ENCODE results near the gene SRRT.
"Not testable (repeated sequence)": the region's sequence is repeated elsewhere in the genome, so short reads cannot be mapped to it uniquely, and the experiment has no call there.

SRRT gene

DNA sequence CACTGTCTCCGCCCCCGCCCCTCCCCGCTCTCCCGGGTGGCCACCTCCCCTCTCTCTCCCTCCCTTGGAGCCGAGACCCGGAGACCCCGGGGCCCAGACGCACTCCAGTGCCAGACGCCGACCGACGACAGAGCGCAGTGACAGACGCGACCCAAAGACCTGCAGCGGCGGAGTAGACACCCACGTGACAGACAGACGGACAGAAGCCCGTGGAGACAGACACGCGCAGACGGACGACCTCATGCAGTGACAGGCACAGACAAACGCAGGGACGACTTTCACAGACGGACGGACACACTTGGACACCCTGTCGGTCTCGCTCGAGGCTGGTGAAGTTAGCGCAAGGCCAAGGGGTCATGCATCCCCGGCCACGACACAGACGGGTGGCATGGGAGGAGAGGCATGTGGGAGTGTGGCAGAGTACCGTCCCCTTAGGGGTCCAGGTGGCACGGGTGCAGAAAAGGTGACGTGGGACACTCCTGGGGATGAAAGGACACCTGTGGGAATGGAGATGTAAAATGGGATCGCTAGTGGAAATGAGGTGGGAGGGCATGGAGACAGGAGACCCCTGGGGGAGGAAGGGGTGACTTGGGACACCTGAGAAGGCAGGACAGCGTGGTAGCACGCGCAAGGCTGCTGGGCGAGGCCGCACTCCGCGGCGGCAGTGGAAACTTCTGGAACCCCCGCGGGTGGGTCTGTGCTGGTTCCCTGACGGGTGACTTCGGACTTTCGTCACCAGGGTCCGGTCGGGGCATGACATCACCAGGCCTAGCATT is 21.2 kb downstream of the SRRT start:
- no peak for DNase-seq

DNA sequence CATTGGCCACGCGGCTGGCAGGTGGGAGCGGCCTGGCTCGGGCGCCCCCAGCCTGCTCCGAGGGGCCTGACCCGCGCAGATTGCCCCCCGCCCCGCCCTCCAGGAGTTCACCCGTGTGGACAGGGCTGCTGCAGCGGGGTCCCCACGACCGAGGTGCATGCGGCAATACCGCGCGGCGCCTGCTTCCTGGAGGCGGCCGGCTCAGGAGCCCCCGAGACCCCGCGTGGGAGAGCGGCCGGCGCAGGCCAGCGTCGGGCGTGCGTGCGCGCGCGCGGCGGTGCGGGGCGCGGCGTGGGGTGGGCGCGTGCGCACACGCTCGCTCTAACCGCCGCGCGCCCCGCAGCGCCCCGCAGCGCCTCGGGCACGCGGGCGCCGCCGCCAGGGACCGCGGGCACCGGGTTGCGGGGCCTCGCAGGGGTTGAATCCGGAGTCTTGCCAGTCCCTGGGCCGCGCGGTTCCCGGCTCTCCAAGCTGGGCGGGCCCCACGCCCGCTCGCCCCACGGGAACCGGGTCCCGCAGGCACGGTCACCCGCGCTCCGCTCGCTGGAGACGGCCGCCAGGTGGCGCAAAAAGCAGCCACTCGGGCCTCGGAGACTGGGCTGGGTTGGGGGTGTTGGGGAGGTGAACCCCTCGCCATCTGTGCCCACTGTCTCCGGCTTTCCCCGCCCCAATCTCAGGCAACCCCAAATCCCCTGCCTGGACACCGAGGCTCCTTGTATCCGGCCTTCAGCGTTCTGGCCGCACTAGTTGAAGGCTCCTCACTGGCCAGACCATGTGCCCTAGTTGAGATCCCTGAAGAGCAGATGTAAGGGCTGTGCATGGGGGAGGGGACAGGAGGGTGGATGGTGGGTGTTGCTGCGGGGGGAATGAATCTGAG is 22.1 kb downstream of the SRRT start:
- DNase-seq = no peak

DNA sequence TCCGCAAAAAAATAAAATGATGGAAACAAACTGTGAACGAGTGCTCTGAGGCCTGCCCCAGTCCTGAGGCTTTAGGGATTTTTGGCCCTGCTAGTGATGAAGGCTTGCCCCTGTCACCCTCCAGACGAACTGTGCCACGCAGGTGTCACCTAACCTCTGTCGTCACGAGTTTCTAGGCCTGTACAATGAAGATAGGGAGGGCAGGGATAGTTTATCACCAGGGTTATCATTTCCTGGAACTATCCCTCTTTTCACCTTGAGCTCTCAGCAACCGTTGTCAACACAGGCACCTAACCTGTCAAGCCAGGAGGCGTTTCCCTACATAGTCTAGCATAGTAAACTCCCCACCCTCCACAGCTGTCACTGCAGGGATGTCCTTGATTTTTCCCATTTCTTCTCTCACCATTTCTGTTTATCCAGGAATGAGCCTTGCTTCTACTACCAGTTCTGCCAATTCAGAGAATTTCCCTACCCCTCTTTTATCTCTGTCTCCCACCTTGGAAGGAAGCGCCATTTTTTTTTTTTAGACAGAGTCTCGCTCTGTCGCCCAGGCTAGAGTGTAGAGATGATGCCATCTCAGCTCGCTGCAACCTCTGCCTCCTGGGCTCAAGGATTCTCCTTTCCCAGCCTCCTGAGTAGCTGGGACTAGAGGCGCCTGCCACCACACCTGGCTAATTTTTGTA is 23.0 kb downstream of the SRRT start:
- no peak for DNase-seq

DNA sequence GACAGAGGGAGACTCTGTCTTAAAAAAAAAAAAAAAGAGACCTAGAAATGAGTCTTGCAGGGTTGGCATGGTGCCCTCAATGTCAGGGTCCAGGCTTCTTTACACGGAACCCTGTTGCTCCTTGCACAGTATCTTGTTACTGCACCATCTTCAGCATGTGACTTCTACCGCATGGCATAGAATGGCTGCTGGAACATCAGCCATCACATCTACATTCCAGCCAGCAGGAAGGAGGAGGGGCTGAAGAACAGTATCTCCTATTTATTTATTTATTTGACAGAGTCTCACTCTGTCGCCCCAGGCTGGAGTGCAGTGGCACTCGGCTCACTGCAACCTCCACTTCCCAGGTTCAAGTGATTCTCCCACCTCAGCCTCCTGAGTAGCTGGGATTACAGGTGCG is 24.5 kb downstream of the SRRT start:
- DNase-seq = no peak

DNA sequence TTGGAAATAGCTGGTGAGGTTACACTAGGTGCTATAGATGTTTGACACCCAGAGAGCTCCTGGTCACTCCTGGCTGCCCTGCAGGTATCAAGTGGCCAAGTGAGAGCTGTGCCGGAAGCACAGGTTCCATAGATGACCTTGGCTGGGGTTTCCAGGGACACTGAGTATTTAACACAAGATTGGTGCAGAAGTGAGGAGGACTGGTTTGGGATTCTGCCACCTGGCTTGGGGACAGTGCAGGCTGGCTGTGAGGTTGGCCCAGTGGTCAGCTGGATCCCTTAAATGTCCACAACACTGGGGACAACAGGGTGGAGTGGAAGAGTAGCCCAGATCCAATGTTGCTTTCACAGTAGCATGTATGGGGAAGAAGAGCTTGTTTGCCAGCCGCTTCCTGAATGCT is 26.1 kb downstream of the SRRT start:
- no peak for DNase-seq

DNA sequence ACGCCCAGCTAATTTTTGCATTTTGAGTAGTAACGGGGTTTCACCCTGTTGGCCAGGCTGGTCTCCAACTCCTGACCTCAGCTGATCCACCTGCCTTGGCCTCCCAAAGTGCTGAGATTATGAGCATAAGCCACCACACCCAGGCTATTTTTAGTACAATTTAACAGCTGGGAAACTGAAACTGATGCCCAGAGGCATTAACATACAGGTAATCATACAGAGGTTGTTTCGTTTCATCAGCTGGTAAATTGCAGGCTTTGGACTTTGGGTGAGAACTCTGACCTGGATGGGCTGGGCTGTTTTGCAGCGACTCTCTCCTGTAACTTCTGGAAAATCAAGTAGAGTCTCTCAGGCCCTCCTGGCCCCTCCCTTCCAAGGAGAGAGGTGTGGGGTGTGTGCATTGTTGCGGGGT is 27.0 kb downstream of the SRRT start:
- no peak for DNase-seq

DNA sequence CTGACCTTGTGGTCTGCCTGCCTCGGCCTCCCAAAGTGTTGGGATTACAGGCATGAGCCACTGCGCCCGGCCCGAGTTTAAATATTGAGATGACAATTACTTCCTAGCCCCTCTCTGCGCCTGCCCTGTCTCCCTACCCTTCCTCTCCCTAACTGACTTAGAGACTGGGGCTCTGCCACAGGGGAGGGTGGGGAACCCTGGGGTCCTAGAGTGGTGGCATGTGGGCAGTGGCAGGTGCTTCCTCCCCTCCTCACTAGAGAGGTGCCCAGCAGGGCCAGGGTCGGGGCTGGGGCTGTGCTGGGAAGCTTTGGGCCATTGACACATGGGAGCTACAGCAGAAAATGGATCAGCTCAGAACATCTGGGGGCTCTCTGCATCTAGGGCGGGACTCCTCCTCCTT is 27.7 kb downstream of the SRRT start:
- DNase-seq = no peak

DNA sequence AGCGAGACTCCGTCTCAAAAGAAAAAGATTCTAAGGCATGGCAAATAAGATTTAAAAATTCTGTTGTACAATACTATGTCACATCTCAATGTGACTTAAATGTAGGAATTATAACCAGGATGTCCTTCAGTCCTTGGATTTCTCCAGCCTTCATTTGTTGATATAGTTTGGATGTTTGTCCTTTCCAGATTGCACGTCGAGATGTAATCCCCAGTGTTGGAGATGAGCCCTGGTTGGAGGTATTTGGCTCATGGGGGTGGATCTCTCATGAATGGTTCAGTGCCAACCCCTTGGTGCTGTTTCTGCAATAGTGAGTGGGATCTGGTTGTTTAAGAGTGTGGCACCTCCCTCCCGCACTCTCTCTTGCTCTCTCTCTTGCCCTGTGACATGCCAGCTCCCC is 33.6 kb downstream of the SRRT start:
- no peak for DNase-seq

DNA sequence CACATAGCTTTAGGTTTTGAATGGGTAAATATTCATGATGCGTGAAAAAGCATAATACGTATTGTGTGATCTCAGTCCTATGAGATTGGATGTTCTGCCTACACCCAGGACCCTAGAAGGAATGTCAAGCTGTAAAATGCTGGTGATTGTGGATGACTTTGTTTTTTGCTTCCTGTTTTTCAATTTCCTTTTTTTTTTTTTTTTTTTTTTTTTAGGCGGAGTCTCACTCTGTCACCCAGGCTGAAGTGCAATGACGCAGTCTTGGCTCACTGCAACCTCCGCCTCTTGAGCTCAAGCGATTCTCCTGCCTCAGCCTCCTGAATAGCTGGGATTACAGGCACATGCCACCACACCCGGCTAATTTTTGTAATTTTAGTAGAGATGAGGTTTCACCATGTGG is 35.5 kb downstream of the SRRT start:
- not testable (repeated sequence) for DNase-seq

DNA sequence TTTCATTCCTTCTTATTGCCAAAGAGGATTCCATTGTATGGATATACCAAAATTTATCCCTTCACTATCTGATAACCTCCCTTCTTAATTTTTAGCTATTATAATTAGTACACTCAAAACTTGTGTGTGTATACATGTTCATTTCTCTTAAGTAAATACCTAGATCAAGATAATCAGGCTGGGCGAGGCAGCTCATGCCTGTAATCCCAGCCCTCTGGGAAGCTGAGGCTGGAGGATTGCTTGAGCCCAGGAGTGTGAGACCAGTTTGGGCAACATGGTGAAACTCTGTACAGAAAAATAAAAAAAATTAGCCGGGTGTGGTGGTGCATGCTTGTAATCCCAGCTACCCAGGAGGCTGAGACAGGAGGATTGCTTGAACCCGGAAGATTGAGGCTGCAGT is 36.6 kb downstream of the SRRT start:
- DNase-seq = no peak

DNA sequence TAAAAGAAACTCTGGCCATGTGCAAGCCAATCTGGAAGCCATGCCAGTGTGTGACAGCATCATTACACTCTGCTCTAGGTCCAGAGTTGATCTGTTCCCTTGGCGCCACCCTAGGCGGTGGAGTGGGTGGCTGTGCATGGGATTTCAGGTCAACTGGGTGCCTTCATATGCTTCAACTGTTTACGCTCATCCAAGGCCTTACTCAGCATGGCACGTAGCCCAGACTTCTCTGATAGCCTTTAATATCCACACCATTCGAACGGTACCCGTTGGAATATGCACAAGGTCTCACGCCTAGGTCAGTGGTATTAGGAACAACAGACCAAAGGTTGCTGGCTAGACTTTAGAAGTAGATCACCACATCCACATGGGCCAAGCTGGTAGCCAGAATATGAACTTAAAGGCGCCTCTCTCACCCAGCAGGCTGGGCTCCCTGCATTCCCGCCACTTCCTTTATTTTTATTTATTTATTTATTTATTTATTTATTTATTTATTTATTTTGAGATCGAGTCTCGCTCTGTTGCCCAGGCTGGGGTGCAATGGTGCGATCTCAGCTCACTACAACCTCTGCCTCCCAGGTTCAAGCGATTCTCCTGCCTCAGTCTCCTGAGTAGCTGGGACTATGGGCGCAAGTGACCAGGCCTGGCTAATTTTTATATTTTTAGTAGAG is 39.4 kb downstream of the SRRT start:
- DNase-seq = no peak

DNA sequence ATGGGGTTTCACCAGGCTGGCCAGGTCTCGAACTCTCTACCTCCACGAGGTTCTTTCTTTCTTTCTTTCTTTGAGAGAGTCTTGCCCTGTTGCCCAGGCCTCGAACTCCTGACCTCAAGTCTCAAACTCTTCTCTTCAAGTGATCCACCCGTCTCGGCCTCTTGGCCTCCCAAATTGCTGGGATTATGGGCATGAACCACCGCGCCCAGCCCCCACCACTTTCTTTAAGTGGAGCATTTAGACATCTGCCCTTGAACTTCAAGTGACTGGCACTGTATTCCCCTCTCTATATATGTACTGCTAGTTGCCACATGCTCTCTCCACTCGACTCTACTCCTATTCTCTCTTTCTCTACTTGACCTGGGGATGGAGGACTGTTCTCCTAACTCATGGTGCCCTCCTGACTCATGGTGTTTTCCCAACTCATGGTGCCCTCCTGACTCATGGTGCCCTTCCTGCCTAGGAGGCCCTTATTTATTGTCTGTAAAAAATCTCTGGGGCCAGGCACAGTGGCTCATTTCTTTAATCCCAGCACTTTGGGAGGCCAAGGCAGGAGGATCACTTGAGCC is 40.1 kb downstream of the SRRT start:
- no peak for DNase-seq

DNA sequence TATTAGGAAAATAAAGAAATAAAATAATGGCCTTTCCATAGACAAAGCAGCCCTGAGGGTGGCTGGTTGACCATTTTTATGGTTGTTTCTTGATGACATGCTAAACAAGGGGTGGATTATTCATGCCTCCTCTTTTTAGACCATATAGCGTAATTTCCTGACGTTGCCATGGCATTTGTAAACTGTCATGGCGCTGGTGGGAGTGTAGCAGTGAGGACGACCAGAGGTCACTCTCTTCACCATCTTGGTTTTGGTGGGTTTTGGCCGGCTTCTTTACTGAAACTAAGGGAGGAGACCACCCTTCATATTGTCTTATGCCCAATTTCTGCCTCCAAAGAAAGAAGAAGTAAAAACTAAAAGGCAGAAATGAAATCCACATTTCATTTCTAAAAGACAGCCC is 44.4 kb downstream of the SRRT start:
- not testable (repeated sequence) for DNase-seq

DNA sequence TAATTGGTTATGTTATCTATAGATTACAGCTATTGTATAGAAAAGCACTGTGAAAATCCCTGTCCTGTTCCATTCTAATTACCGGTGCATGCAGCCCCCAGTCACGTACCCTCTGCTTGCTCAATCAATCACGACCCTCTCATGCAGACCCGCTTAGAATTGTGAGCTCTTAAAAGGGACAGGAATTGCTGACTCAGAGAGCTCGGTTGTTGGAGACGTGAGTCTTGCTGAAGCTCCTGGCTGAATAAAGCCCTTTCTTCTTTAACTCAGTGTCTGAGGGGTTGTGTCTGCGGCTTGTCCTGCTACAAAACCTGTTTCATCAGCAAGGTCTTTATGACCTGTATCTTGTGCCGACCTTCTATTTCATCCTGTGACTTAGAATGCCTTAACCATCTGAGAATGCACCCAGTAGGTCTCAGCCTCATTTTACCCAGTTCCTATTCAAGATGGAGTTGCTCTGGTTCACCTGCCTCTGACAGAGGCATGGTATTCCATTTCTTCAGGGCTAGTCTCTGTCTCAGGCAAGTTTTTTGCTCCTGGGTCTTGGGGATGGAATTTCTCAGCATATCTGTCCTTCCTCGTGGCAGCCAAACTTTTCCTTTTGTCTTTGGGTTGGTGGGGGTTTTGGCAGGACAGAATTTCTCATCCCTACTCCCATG is 45.0 kb downstream of the SRRT start:
- DNase-seq = not testable (repeated sequence)

DNA sequence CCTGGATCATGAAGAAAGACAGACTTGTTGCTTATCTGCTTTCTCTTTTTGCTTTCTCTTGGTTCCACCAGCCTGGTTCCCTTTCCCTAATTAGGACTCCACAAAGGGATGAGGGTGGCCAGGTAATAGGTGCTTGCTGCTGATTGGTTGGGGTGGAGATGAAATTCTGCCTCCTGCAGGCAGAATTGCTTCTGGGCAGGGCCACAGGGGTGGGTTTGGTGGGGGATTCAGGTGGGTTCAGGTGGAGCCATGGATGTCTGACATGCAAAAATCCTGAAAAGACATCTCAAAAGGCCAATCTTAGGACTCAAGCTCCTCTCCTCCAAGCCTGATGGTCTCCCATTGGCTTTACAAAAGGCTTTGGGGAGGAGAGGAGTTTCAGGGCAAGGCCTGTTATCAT is 46.1 kb downstream of the SRRT start:
- no peak for DNase-seq

DNA sequence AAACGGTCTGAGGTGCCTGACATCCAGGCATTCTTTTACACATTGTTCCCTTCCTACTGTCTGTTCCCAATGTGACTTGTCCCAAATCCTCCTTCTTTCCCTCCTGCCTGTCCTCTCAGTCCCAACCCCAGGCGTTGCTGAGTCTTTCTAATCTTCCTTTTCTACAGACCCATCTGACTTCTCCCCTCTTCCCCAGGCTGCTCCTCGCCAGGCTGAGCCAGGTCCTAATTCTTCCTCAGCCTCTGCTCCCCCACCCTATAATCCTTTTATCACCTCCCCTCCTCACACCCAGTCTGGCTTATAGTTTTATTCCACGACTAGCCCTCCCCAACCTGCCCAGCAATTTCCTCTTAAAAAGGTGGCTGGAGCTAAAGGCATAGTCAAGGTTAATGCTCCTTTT is 48.7 kb downstream of the SRRT start:
- not testable (repeated sequence) for DNase-seq

DNA sequence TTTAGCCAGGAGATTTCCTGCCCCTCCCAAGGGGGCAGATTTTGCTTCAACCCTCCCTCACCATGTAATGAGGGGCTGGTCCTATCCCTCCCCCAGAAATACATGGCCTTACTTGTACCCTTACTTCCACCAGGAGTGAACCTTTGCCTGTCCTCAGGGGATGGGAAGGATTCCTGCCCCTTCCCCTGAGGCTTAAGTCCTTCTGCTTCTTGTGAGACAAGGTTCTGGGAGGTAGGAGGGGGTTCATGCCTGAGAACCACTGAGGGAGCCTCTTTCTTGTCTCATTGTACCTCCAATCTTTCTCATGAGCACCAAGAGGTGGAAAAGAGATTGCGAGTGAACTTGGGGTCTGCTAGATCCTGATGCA is 54.9 kb downstream of the SRRT start:
- no peak for DNase-seq

DNA sequence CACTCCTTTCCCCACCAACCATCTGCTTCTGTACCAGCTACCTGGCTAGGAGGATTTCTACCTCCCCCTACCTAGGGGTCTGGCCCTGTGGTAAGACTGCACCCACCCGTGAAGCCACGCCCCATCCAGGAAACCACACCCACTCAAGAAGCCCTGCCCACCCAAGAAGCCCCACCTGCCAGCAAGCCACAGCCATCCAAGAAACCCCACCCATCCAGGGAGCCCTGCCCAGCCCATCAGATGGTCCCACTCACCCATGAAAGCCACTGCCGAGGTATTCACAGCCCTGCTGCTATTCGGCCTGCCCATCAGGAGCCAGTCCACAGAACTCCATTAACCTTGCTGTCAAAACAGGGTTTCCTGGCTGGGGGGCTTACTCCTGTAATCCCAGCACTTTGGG is 58.8 kb downstream of the SRRT start:
- DNase-seq = no peak

DNA sequence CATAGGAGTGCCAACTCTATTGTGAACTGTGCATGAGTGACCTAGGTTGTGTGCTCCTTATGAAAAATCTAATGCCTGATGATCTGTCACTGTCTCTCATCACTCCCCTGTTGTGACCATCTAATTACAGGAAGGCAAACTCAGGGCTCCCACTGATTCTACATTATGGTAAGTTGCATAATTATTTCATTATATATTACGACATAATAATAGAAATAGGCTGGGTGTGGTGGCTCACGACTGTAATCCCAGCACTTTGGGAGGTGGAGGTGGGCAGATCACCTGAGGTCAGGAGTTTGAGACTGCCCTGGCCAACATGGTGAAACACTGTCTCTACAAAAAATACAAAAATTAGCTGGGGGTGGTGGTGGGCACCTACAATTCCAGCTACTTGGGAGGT is 60.5 kb downstream of the SRRT start:
- DNase-seq = not testable (repeated sequence)

DNA sequence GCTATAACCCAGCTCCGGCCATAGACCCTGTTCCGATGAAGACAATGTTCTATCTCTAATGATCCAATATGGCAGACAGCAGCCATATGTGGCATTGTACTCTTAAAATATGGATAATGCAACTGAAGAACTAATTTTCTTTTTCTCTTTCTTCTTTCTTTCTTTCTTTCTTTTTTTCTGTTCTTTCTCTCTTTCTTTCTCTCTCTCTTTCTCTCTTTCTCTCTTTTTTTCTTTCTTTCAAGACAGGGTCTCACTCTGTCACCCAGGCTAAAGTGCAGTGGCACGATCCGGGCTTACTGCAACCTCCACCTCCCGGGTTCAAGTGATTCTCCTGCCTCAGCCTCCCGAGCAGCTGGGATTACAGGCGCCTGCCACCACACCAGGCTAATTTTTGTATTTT is 61.3 kb downstream of the SRRT start:
- DNase-seq = not testable (repeated sequence)

Data from NCI-H510A treated with DMSO at 0.1 percent for 48 hours (cell line).